ENCODE data around the gene MAGEL2. TPM values are rescaled to one million over a fixed set of nuclear protein-coding genes. Genes with fewer than 3 reads are reported as not detected.

Gene MAGEL2
- total and polyA plus RNA-seq, 2 experiments from 2014 or later, result 4.8 to 10.1 TPM

- TF ChIP-seq, protein P1, sequence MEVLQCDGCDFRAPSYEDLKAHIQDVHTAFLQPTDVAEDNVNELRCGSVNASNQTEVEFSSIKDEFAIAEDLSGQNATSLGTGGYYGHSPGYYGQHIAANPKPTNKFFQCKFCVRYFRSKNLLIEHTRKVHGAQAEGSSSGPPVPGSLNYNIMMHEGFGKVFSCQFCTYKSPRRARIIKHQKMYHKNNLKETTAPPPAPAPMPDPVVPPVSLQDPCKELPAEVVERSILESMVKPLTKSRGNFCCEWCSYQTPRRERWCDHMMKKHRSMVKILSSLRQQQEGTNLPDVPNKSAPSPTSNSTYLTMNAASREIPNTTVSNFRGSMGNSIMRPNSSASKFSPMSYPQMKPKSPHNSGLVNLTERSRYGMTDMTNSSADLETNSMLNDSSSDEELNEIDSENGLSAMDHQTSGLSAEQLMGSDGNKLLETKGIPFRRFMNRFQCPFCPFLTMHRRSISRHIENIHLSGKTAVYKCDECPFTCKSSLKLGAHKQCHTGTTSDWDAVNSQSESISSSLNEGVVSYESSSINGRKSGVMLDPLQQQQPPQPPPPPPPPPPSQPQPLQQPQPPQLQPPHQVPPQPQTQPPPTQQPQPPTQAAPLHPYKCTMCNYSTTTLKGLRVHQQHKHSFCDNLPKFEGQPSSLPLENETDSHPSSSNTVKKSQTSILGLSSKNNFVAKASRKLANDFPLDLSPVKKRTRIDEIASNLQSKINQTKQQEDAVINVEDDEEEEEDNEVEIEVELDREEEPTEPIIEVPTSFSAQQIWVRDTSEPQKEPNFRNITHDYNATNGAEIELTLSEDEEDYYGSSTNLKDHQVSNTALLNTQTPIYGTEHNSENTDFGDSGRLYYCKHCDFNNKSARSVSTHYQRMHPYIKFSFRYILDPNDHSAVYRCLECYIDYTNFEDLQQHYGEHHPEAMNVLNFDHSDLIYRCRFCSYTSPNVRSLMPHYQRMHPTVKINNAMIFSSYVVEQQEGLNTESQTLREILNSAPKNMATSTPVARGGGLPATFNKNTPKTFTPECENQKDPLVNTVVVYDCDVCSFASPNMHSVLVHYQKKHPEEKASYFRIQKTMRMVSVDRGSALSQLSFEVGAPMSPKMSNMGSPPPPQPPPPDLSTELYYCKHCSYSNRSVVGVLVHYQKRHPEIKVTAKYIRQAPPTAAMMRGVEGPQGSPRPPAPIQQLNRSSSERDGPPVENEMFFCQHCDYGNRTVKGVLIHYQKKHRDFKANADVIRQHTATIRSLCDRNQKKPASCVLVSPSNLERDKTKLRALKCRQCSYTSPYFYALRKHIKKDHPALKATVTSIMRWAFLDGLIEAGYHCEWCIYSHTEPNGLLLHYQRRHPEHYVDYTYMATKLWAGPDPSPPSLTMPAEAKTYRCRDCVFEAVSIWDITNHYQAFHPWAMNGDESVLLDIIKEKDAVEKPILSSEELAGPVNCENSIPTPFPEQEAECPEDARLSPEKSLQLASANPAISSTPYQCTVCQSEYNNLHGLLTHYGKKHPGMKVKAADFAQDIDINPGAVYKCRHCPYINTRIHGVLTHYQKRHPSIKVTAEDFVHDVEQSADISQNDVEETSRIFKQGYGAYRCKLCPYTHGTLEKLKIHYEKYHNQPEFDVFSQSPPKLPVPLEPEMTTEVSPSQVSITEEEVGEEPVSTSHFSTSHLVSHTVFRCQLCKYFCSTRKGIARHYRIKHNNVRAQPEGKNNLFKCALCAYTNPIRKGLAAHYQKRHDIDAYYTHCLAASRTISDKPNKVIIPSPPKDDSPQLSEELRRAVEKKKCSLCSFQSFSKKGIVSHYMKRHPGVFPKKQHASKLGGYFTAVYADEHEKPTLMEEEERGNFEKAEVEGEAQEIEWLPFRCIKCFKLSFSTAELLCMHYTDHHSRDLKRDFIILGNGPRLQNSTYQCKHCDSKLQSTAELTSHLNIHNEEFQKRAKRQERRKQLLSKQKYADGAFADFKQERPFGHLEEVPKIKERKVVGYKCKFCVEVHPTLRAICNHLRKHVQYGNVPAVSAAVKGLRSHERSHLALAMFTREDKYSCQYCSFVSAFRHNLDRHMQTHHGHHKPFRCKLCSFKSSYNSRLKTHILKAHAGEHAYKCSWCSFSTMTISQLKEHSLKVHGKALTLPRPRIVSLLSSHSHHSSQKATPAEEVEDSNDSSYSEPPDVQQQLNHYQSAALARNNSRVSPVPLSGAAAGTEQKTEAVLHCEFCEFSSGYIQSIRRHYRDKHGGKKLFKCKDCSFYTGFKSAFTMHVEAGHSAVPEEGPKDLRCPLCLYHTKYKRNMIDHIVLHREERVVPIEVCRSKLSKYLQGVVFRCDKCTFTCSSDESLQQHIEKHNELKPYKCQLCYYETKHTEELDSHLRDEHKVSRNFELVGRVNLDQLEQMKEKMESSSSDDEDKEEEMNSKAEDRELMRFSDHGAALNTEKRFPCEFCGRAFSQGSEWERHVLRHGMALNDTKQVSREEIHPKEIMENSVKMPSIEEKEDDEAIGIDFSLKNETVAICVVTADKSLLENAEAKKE (CRISPR knock-in tag; IDR thresholded peaks at IDR 0.05), result no peak
- no peak for TF ChIP-seq JUNB (IDR thresholded peaks at IDR 0.05; ENCODE audit: unreplicated experiment)
- no peak for TF ChIP-seq EZH2 (IDR thresholded peaks at IDR 0.05; ENCODE audit: low read depth, unreplicated experiment)
- no peak for TF ChIP-seq ZNF331 (CRISPR knock-in tag; IDR thresholded peaks at IDR 0.05; ENCODE audit: low read depth)
- no peak for TF ChIP-seq EZH2phosphoT487 (IDR thresholded peaks at IDR 0.05; ENCODE audit: unreplicated experiment)
- TF ChIP-seq STAT1 (IDR thresholded peaks at IDR 0.05; ENCODE audit: unreplicated experiment), result no peak
- TF ChIP-seq NANOG (IDR thresholded peaks at IDR 0.05; ENCODE audit: borderline replicate concordance), result no peak
These were observed 2.8 kb downstream of the MAGEL2 start (continued) for GRCh38 chr15:23644829-23645228.

GRCh38 chr15:23642413-23643044 lies 5.1 kb downstream of the MAGEL2 start:
- TF ChIP-seq ZNF331 (CRISPR knock-in tag; IDR thresholded peaks at IDR 0.05; ENCODE audit: low read depth), result no peak
- TF ChIP-seq, protein P2, sequence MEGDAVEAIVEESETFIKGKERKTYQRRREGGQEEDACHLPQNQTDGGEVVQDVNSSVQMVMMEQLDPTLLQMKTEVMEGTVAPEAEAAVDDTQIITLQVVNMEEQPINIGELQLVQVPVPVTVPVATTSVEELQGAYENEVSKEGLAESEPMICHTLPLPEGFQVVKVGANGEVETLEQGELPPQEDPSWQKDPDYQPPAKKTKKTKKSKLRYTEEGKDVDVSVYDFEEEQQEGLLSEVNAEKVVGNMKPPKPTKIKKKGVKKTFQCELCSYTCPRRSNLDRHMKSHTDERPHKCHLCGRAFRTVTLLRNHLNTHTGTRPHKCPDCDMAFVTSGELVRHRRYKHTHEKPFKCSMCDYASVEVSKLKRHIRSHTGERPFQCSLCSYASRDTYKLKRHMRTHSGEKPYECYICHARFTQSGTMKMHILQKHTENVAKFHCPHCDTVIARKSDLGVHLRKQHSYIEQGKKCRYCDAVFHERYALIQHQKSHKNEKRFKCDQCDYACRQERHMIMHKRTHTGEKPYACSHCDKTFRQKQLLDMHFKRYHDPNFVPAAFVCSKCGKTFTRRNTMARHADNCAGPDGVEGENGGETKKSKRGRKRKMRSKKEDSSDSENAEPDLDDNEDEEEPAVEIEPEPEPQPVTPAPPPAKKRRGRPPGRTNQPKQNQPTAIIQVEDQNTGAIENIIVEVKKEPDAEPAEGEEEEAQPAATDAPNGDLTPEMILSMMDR (conservative IDR thresholded peaks at IDR 0.05; ENCODE audit: low read depth in 2 of 2), result peak; percentile 86 to 94
- no peaks in the 10 kb centered on the region for H3K36me3 ChIP-seq (ENCODE audit: insufficient read depth)
- Mint-ChIP-seq H3K9me3 (peaks cover 68% of the 10 kb centered on the region), H3K4me1 (peaks cover 5% of the 10 kb centered on the region; the same call in 1 of the 3 replicates), H3K27ac (no peak overlapping the region), H3K4me3 (no peak overlapping the region), H3K36me3 (ENCODE audit: low read depth) (peaks cover 13% of the 10 kb centered on the region; the same call in 2 of the 3 replicates), H3K27me3 (ENCODE audit: insufficient read depth, low read depth, poor library complexity) (peaks cover 10% of the 10 kb centered on the region)
- H4K20me1 ChIP-seq (replicated peaks; ENCODE audit: insufficient read depth), result no peaks in the 10 kb centered on the region
- DNase-seq (ENCODE audit: low spot score) (peak; percentile 87), ATAC-seq (peak; percentile 70)
- H3F3A ChIP-seq (replicated peaks; ENCODE audit: low read depth), result no peaks in the 10 kb centered on the region
- peaks cover 8% of the 10 kb centered on the region; the same call in 1 of the 2 replicates for H3K4me1 ChIP-seq (ENCODE audit: insufficient read depth)
- no peaks in the 10 kb centered on the region for H3K9me2 ChIP-seq (ENCODE audit: insufficient read depth)
- no peak overlapping the region for H3K27ac ChIP-seq (ENCODE audit: low read depth)
- peak overlapping the region; percentile 39 for H3K4me2 ChIP-seq
- peak overlapping the region; percentile 93; the same call in 1 of the 2 replicates for H2AFZ ChIP-seq
- H3K27me3 ChIP-seq (ENCODE audit: insufficient read depth), result peaks cover 9% of the 10 kb centered on the region
- H3K79me2 ChIP-seq (replicated peaks; ENCODE audit: insufficient read depth), result no peaks in the 10 kb centered on the region
- peak overlapping the region; percentile 35; the same call in 1 of the 2 replicates for H3K4me3 ChIP-seq
